ENCODE measurements around the gene EIF4G1. TPM values are rescaled to one million over a fixed set of nuclear protein-coding genes. Genes with fewer than 3 reads are reported as not detected.

The EIF4G1 gene
- total and polyA plus RNA-seq, 2 experiments from 2014 or later = 166 to 275 TPM

DNA sequence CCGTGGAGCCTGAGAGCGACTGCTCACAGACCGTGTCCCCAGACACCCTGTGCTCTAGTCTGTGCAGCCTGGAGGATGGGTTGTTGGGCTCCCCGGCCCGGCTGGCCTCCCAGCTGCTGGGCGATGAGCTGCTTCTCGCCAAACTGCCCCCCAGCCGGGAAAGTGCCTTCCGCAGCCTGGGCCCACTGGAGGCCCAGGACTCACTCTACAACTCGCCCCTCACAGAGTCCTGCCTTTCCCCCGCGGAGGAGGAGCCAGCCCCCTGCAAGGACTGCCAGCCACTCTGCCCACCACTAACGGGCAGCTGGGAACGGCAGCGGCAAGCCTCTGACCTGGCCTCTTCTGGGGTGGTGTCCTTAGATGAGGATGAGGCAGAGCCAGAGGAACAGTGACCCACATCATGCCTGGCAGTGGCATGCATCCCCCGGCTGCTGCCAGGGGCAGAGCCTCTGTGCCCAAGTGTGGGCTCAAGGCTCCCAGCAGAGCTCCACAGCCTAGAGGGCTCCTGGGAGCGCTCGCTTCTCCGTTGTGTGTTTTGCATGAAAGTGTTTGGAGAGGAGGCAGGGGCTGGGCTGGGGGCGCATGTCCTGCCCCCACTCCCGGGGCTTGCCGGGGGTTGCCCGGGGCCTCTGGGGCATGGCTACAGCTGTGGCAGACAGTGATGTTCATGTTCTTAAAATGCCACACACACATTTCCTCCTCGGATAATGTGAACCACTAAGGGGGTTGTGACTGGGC lies 30.3 kb downstream of the EIF4G1 start:
- Histone ChIP-seq H3K4me3 (no peak overlapping the region), H3K36me3 (no peaks in the 10 kb centered on the region), H3K27ac (no peak overlapping the region), H3K4me1 (ENCODE audit: low read depth) (peaks cover 8% of the 10 kb centered on the region), H3K9me3 (ENCODE audit: low read depth) (no peaks in the 10 kb centered on the region), H3K27me3 (no peaks in the 10 kb centered on the region)
- TF ChIP-seq, protein P1, sequence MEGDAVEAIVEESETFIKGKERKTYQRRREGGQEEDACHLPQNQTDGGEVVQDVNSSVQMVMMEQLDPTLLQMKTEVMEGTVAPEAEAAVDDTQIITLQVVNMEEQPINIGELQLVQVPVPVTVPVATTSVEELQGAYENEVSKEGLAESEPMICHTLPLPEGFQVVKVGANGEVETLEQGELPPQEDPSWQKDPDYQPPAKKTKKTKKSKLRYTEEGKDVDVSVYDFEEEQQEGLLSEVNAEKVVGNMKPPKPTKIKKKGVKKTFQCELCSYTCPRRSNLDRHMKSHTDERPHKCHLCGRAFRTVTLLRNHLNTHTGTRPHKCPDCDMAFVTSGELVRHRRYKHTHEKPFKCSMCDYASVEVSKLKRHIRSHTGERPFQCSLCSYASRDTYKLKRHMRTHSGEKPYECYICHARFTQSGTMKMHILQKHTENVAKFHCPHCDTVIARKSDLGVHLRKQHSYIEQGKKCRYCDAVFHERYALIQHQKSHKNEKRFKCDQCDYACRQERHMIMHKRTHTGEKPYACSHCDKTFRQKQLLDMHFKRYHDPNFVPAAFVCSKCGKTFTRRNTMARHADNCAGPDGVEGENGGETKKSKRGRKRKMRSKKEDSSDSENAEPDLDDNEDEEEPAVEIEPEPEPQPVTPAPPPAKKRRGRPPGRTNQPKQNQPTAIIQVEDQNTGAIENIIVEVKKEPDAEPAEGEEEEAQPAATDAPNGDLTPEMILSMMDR (IDR thresholded peaks at IDR 0.05; ENCODE audit: low read depth, low read length) = no peak
- no peak for DNase-seq (ENCODE audit: low read depth in 1 of 2, low spot score in 1 of 2)

DNA sequence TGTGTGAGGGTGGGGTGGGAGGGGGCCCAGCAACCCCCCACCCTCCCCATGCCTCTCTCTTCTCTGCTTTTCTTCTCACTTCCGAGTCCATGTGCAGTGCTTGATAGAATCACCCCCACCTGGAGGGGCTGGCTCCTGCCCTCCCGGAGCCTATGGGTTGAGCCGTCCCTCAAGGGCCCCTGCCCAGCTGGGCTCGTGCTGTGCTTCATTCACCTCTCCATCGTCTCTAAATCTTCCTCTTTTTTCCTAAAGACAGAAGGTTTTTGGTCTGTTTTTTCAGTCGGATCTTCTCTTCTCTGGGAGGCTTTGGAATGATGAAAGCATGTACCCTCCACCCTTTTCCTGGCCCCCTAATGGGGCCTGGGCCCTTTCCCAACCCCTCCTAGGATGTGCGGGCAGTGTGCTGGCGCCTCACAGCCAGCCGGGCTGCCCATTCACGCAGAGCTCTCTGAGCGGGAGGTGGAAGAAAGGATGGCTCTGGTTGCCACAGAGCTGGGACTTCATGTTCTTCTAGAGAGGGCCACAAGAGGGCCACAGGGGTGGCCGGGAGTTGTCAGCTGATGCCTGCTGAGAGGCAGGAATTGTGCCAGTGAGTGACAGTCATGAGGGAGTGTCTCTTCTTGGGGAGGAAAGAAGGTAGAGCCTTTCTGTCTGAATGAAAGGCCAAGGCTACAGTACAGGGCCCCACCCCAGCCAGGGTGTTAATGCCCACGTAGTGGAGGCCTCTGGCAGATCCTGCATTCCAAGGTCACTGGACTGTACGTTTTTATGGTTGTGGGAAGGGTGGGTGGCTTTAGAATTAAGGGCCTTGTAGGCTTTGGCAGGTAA lies 31.1 kb downstream of the EIF4G1 start:
- TF ChIP-seq, protein P1 (IDR thresholded peaks at IDR 0.05; ENCODE audit: low read depth, low read length) = peak; percentile 57
- no peak overlapping the region for H3K4me3 ChIP-seq
- H3K4me1 ChIP-seq (ENCODE audit: low read depth) = peaks cover 8% of the 10 kb centered on the region
- no peaks in the 10 kb centered on the region for H3K9me3 ChIP-seq (ENCODE audit: low read depth)
- H3K36me3 ChIP-seq = no peaks in the 10 kb centered on the region
- peak; percentile 61 to 71 for DNase-seq (ENCODE audit: low read depth in 1 of 2, low spot score in 1 of 2)
- H3K27me3 ChIP-seq = no peaks in the 10 kb centered on the region
- H3K27ac ChIP-seq = peak overlapping the region; percentile 41

DNA sequence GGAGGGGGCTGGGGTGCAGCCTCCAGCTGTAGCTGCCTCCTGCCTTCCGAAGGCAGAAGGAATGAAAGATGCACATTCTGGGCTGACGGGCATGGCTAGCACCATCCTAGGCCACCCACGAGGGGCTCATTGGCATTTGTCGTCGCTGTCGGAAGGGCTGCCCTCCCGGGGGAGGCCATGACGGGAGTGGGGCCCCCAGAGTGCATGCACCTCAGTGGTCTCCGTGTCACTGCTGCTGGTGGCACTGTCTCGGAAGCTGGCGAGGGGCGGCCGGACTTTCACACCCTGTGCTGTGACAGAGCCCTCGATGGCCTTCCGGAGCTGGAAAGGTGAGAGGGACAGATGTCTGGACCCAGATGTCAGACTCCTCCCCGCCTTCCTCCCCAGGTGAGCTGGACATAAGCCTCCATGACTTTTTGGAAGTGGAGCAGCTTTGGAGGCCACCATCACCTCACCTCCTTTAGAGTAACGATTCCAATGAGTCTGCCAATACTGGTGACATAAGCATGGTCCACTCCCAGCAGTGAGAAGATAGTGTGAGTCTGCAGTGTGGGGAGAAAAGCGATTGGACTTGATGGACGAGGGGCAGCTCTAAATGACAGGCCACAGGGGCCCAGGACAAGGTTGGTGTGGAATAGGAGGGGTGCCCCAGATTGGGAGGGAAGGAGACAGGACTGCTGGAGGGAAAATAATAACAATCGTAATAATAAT lies 32.2 kb downstream of the EIF4G1 start:
- Histone ChIP-seq H3K27me3 (no peaks in the 10 kb centered on the region), H3K9me3 (ENCODE audit: low read depth) (no peaks in the 10 kb centered on the region), H3K27ac (no peak overlapping the region), H3K4me3 (no peak overlapping the region), H3K4me1 (ENCODE audit: low read depth) (peaks cover 8% of the 10 kb centered on the region), H3K36me3 (no peaks in the 10 kb centered on the region)
- TF ChIP-seq, protein P1 (IDR thresholded peaks at IDR 0.05; ENCODE audit: low read depth, low read length) = no peak
- no peak for DNase-seq (ENCODE audit: low read depth in 1 of 2, low spot score in 1 of 2)

DNA sequence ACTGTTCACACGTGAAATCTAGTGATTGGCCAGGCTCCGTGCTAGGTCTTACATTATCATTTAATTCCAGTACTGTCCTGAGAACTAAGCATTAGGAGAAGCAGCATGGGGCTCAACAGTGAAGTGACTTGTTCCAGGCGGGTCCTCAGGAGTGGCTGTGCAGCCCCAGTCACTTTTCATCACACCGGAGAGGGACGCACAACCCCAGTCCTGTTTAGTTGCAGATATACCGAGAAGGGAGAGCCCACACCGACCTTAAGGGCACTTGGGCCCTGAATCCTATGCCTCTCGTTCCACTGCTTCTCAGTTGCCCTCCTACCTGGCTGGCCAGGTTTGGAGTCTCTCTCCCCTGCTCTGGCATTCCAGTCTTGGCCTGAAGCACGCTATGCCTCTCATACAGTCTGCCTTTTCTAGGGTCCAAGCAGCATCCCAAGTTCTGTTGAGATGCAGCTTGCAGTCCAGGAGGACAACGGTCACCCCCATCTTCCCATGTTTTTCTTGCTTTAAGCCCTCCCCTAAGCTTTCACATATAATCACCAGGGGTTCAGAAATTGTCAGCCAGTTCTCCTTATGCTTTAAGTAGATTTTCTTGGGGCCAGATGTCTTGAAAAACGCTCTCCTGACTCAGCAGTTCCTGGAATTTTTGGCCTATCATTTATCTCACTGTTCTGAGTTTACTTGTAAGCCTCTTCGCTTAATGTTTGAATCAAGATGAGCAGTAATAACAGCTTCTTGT lies 33.1 kb downstream of the EIF4G1 start:
- Histone ChIP-seq H3K27me3 (no peaks in the 10 kb centered on the region), H3K9me3 (ENCODE audit: low read depth) (no peaks in the 10 kb centered on the region), H3K4me1 (ENCODE audit: low read depth) (peaks cover 8% of the 10 kb centered on the region), H3K27ac (no peak overlapping the region), H3K4me3 (no peak overlapping the region), H3K36me3 (no peaks in the 10 kb centered on the region)
- DNase-seq (ENCODE audit: low read depth in 1 of 2, low spot score in 1 of 2) = peak in 1 of 2 donors; percentile 66
- TF ChIP-seq, protein P1 (IDR thresholded peaks at IDR 0.05; ENCODE audit: low read depth, low read length) = no peak

DNA sequence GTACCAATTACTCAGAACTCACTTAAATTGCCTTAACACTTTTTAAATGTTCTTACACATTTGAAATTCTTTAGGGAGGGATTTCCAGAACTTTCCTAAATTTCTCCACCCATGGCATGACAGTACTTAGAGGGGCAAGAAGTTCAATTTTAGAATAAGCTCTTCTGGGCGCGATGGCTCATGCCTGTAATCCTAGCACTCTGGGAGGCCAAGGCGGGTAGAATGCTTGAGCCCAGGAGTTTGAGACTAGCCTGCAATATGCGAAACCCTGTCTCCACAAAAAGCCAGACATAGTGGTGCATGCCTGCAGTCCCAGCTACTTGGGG lies 33.6 kb downstream of the EIF4G1 start:
- Histone ChIP-seq H3K27me3 (no peaks in the 10 kb centered on the region), H3K9me3 (ENCODE audit: low read depth) (no peaks in the 10 kb centered on the region), H3K4me1 (ENCODE audit: low read depth) (peaks cover 8% of the 10 kb centered on the region), H3K4me3 (no peak overlapping the region), H3K36me3 (no peaks in the 10 kb centered on the region), H3K27ac (no peak overlapping the region)
- TF ChIP-seq, protein P1 (IDR thresholded peaks at IDR 0.05; ENCODE audit: low read depth, low read length) = no peak
- no peak for DNase-seq (ENCODE audit: low read depth in 1 of 2, low spot score in 1 of 2)
